OCI-LY1 (cell line): ENCODE measurements around the gene ANKRD13B.

Experiments used
- H2AFZ ChIP-seq: fragments of 200-600 bp; sonication (generic), shearing (Covaris generic); 2 replicates; pipeline ENCODE4 v1.6.0; 2014; ENCODE audit warnings: antibody characterized with exemption, mild to moderate bottlenecking, low read length
- H3F3A ChIP-seq: fragments of 200-600 bp; sonication (generic), shearing (Covaris generic); 2 replicates; pipeline ENCODE4 v1.6.0; 2014; ENCODE audit warnings: mild to moderate bottlenecking, antibody characterized with exemption, low read length, moderate library complexity; ENCODE audit not compliant: insufficient read depth
- H3K27ac ChIP-seq: fragments of 200-600 bp; sonication (generic); 2 replicates; pipeline ENCODE4 v1.5.1; 2014; ENCODE audit warnings: low read length, mixed run types, mild to moderate bottlenecking, low read depth; ENCODE audit not compliant: poor library complexity, severe bottlenecking
- H3K27me3 ChIP-seq: fragments of 200-600 bp; sonication (generic); 2 replicates; pipeline ENCODE4 v1.6.0; 2014; ENCODE audit warnings: antibody characterized with exemption, mild to moderate bottlenecking, low read length, moderate library complexity; ENCODE audit not compliant: insufficient read depth
- H3K36me3 ChIP-seq: fragments of 200-600 bp; sonication (generic); 2 replicates; pipeline ENCODE4 v1.6.1; 2014; ENCODE audit warnings: mild to moderate bottlenecking, antibody characterized with exemption, low read length, moderate library complexity, mixed read lengths; ENCODE audit not compliant: insufficient read depth
- H3K4me1 ChIP-seq: fragments of 200-600 bp; sonication (generic); 2 replicates; pipeline ENCODE4 v1.5.1; 2014; ENCODE audit warnings: mild to moderate bottlenecking, low read length, moderate library complexity; ENCODE audit not compliant: insufficient read depth, severe bottlenecking
- H3K4me2 ChIP-seq: fragments of 200-600 bp; sonication (generic), shearing (Covaris generic); 2 replicates; pipeline ENCODE4 v1.6.1; 2014; ENCODE audit warnings: low read length
- H3K4me3 ChIP-seq: fragments of 200-600 bp; sonication (generic); 2 replicates; pipeline ENCODE4 v1.5.1; 2014; ENCODE audit warnings: low read length, low read depth, mild to moderate bottlenecking, mixed read lengths; ENCODE audit not compliant: poor library complexity, severe bottlenecking
- H3K79me2 ChIP-seq: fragments of 200-600 bp; shearing (Covaris generic); 2 replicates; pipeline ENCODE4 v1.6.1; 2016; ENCODE audit warnings: mixed run types, low read length, mixed read lengths; ENCODE audit not compliant: insufficient read depth
- H3K9ac ChIP-seq: fragments of 200-600 bp; sonication (generic), shearing (Covaris generic); 2 replicates; pipeline ENCODE4 v1.6.1; 2014; ENCODE audit warnings: mild to moderate bottlenecking, low read length, mixed read lengths
- H3K9me2 ChIP-seq: fragments of 200-600 bp; sonication (generic), shearing (Covaris generic); 2 replicates; pipeline ENCODE4 v1.6.1; 2014; ENCODE audit warnings: low read depth, mild to moderate bottlenecking, low read length, mixed read lengths
- H3K9me3 ChIP-seq: fragments of 200-600 bp; shearing (Covaris generic); 2 replicates; pipeline ENCODE4 v1.6.1; 2014; ENCODE audit warnings: low read length, mixed read lengths
- H4K20me1 ChIP-seq: fragments of 200-600 bp; sonication (generic), shearing (Covaris generic); 2 replicates; pipeline ENCODE4 v1.6.0; 2016; ENCODE audit warnings: mild to moderate bottlenecking, low read length; ENCODE audit not compliant: insufficient read depth
- CTCF ChIP-seq: fragments of 200-600 bp; sonication (generic), shearing (Covaris generic); IDR thresholded peaks from 2 replicates; pipeline ENCODE4 v1.5.1; 2017; ENCODE audit warnings: mild to moderate bottlenecking, antibody characterized with exemption, low read length, moderate library complexity, mixed read lengths
- EZH2 ChIP-seq: fragments of 200-600 bp; sonication (generic), shearing (Covaris generic); IDR thresholded peaks from 2 replicates; pipeline ENCODE4 v1.8.0; 2017; ENCODE audit warnings: borderline replicate concordance, mixed run types, mild to moderate bottlenecking, antibody characterized with exemption, low read length, moderate library complexity, mixed read lengths

ANKRD13B gene

GRCh38 chr17:29617481-29618271 is 24.7 kb downstream of the ANKRD13B start:
- TF ChIP-seq CTCF: peak; percentile 86
- TF ChIP-seq EZH2: no peak
- Histone ChIP-seq H3K27ac (peak overlapping the region; percentile 81), H2AFZ (no peak overlapping the region), H3K4me2 (peak overlapping the region; percentile 82), H3K27me3 (peaks cover 9% of the 10 kb centered on the region; the same call in 1 of the 2 replicates), H3K79me2 (no peaks in the 10 kb centered on the region), H3K9ac (peak overlapping the region; percentile 82), H3K4me3 (peak overlapping the region; percentile 63), H3K36me3 (no peaks in the 10 kb centered on the region), H3K9me3 (no peaks in the 10 kb centered on the region), H3K4me1 (peaks cover 62% of the 10 kb centered on the region), H3K9me2 (no peaks in the 10 kb centered on the region), H3F3A (no peaks in the 10 kb centered on the region), H4K20me1 (no peaks in the 10 kb centered on the region)

GRCh38 chr17:29618272-29619065 is 25.5 kb downstream of the ANKRD13B start:
- no peaks in the 10 kb centered on the region for H3F3A ChIP-seq
- H3K9me2 ChIP-seq: no peaks in the 10 kb centered on the region
- H3K9ac ChIP-seq: no peak overlapping the region; the same call in 1 of the 2 replicates
- no peaks in the 10 kb centered on the region for H3K9me3 ChIP-seq
- no peaks in the 10 kb centered on the region for H3K36me3 ChIP-seq
- H3K4me1 ChIP-seq: peaks cover 64% of the 10 kb centered on the region
- no peak overlapping the region for H3K27ac ChIP-seq
- peak overlapping the region; percentile 63 for H3K4me3 ChIP-seq
- peak overlapping the region; percentile 82 for H3K4me2 ChIP-seq
- H4K20me1 ChIP-seq: no peaks in the 10 kb centered on the region
- TF ChIP-seq EZH2: no peak
- no peak for TF ChIP-seq CTCF
- H3K79me2 ChIP-seq: no peaks in the 10 kb centered on the region
- H3K27me3 ChIP-seq: peaks cover 9% of the 10 kb centered on the region; the same call in 1 of the 2 replicates
- H2AFZ ChIP-seq: no peak overlapping the region

DNA sequence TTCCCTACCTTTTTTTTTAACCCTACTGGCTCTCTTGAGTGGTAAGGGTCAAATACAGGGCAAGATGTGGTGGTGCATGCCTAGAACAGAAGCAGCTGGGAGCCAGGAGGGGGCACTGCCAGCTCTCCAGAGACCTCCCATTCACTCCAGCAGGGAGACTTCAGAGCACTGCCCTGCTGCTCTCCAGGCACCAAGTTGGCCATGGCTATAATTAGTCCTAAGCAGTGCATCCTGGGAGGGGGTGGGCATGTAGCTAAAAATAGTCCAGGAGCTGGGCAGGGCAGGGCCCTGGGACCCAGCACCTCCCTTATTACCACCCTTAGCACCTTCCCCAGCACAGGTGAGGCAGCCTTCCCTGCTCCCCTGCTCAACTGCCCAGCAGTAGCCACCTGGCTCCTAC is 26.3 kb downstream of the ANKRD13B start:
- Histone ChIP-seq H3K36me3 (no peaks in the 10 kb centered on the region), H2AFZ (no peak overlapping the region), H3K27me3 (peaks cover 9% of the 10 kb centered on the region; the same call in 1 of the 2 replicates), H3K79me2 (no peaks in the 10 kb centered on the region), H3K27ac (no peak overlapping the region), H3K9me3 (no peaks in the 10 kb centered on the region), H4K20me1 (no peaks in the 10 kb centered on the region), H3K9me2 (no peaks in the 10 kb centered on the region), H3K4me2 (no peak overlapping the region), H3F3A (no peaks in the 10 kb centered on the region), H3K9ac (no peak overlapping the region), H3K4me3 (no peak overlapping the region), H3K4me1 (peaks cover 58% of the 10 kb centered on the region)
- no peak for TF ChIP-seq EZH2
- TF ChIP-seq CTCF: peak; percentile 61
